Prostate gland (tissue), 2 donors: ENCODE results near the gene FANCD2OS.

ENCODE experiments used
- POLR2AphosphoS5 ChIP-seq: sonication (generic); formaldehyde crosslinking; IDR thresholded peaks from one replicate; pipeline ENCODE4 v1.6.1; 2017; ENCODE audit warnings: antibody characterized with exemption
- TF ChIP-seq, protein P1 (sequence below), 4 experiments: fragments of 200-600 bp in 2 of 4; fragments of 450-650 bp in 2 of 4; sonication (generic) in 2 of 4; IDR thresholded peaks; 1 replicate in 3 of 4; 2 replicates in 1 of 4; pipeline ENCODE4 v1.5.1; 2016 to 2019; ENCODE audit warnings: antibody characterized with exemption in 4 of 4, mild to moderate bottlenecking in 2 of 4, moderate library complexity in 2 of 4

DNA sequence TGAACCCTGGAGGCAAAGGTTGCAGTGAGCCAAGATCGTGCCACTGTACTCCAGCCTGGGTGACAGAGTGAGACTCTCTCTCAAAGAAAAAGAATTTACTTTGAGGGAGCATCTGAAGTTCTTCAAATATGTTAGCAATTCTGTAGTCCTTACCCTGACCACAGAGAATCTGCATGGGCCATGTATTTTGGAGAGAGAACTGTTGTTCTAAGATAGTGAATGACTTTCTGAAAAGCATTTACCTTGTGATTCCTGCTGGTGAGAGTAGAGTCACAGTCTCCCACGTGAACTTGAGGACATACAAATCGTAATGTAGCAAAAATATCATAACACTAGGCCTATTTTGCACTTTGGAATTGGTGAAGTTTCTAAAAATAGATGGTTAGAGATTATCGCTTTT lies 11.3 kb upstream of the FANCD2OS start:
- TF ChIP-seq, protein P1, sequence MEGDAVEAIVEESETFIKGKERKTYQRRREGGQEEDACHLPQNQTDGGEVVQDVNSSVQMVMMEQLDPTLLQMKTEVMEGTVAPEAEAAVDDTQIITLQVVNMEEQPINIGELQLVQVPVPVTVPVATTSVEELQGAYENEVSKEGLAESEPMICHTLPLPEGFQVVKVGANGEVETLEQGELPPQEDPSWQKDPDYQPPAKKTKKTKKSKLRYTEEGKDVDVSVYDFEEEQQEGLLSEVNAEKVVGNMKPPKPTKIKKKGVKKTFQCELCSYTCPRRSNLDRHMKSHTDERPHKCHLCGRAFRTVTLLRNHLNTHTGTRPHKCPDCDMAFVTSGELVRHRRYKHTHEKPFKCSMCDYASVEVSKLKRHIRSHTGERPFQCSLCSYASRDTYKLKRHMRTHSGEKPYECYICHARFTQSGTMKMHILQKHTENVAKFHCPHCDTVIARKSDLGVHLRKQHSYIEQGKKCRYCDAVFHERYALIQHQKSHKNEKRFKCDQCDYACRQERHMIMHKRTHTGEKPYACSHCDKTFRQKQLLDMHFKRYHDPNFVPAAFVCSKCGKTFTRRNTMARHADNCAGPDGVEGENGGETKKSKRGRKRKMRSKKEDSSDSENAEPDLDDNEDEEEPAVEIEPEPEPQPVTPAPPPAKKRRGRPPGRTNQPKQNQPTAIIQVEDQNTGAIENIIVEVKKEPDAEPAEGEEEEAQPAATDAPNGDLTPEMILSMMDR (IDR thresholded peaks at IDR 0.05): no peak
- TF ChIP-seq POLR2AphosphoS5: no peak
